ENCODE data around the gene ANKRD13A. TPM values are rescaled to one million over a fixed set of nuclear protein-coding genes. Genes with fewer than 3 reads are reported as not detected.

The ANKRD13A gene
- total and polyA plus RNA-seq, 2 donors (not counting 3 experiments of a cell fraction or from before 2014, with no cell fraction given), result 37.0 to 43.9 TPM

DNA sequence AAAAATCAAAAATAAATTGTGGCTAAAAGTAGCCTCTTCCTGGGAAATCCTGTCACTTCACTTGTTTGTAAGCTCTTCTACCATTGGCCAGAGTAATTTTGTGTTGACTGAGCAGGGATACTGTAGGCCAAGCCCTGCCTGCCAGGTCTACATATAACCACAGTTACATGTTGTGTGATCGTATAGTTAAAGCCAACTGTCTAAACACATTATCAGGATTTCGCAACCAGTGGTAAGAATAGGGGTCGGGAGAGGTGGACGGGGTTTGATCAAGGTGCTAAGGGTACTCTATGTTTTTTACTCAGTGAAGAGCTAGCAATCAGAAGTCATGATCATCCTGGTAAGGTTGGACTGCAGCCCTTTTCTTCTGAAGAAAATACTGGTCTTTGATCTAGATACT, 13.4 kb downstream of the ANKRD13A start:
- Histone ChIP-seq H3K27me3 (ENCODE audit: control insufficient read depth in 2 of 2, insufficient read depth in 2 of 2, low read length in 2 of 2) (no peaks in the 10 kb centered on the region), H3K9me3 (replicated peaks; ENCODE audit: control insufficient read depth, insufficient read depth, low read length) (no peaks in the 10 kb centered on the region), H2AFZ (ENCODE audit: low read depth, low read length) (no peak overlapping the region), H3K36me3 (ENCODE audit: control insufficient read depth in 2 of 2, extremely low read depth in 1 of 2, insufficient read depth in 2 of 2, low read length in 2 of 2) (no peaks in the 10 kb centered on the region), H3K9ac (replicated peaks; ENCODE audit: extremely low read depth, insufficient read depth, low read length) (no peak overlapping the region), H3K27ac (ENCODE audit: insufficient read depth, low read depth, low read length) (no peak overlapping the region), H3K4me3 (replicated peaks in 1 of 3; ENCODE audit: insufficient read depth in 1 of 3, low read depth in 1 of 3, low read length in 3 of 3) (no peak overlapping the region), H3K4me1 (ENCODE audit: control insufficient read depth, extremely low read depth, insufficient read depth, low read length) (peaks cover 6% of the 10 kb centered on the region), H3K9me1 (replicated peaks; ENCODE audit: control insufficient read depth, extremely low read depth, insufficient read depth, low read length) (no peaks in the 10 kb centered on the region), H3K79me2 (ENCODE audit: control insufficient read depth, insufficient read depth, low read length) (peaks cover 3% of the 10 kb centered on the region), H4K20me1 (replicated peaks; ENCODE audit: control insufficient read depth, extremely low read depth, insufficient read depth, low read length) (no peaks in the 10 kb centered on the region), H3K4me2 (ENCODE audit: insufficient read depth, low read length) (no peak overlapping the region)
- intact Hi-C loops (cut with micrococcal nuclease) (no loop called here), dilution Hi-C loops (cut with MboI; ENCODE audit: extremely low pct_ligation_motif_present, low sequenced_read_pairs) (no loop called here)
- no peak for DNase-seq (ENCODE audit: low read depth, low spot score)
- POLR2A ChIA-PET, result no interaction called here
- CTCF ChIA-PET, result interaction anchor here (1.0 to 1.3 kb wide), 2 partner anchors 11 to 14 kb away, joined by 3 to 4 read pairs; no protein-coding TSS in a partner anchor
- TF ChIP-seq GATA2 (IDR thresholded peaks at IDR 0.05; ENCODE audit: insufficient read depth, insufficient read length, low read depth, low read length) (no peak), JUN (IDR thresholded peaks at IDR 0.05; ENCODE audit: borderline replicate concordance, insufficient read depth, insufficient read length, low read depth) (no peak), FOS (IDR thresholded peaks at IDR 0.05; ENCODE audit: borderline replicate concordance, insufficient read depth, low read length) (no peak), POLR2AphosphoS5 (IDR thresholded peaks at IDR 0.05; ENCODE audit: insufficient read depth, low read depth, low read length) (no peak), POLR2A (IDR thresholded peaks at IDR 0.05; ENCODE audit: low read depth, low read length) (no peak), EZH2 (IDR thresholded peaks at IDR 0.05; ENCODE audit: borderline replicate concordance, low read depth, low read length, severe bottlenecking) (no peak)
- TF ChIP-seq, protein P1, sequence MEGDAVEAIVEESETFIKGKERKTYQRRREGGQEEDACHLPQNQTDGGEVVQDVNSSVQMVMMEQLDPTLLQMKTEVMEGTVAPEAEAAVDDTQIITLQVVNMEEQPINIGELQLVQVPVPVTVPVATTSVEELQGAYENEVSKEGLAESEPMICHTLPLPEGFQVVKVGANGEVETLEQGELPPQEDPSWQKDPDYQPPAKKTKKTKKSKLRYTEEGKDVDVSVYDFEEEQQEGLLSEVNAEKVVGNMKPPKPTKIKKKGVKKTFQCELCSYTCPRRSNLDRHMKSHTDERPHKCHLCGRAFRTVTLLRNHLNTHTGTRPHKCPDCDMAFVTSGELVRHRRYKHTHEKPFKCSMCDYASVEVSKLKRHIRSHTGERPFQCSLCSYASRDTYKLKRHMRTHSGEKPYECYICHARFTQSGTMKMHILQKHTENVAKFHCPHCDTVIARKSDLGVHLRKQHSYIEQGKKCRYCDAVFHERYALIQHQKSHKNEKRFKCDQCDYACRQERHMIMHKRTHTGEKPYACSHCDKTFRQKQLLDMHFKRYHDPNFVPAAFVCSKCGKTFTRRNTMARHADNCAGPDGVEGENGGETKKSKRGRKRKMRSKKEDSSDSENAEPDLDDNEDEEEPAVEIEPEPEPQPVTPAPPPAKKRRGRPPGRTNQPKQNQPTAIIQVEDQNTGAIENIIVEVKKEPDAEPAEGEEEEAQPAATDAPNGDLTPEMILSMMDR (IDR thresholded peaks at IDR 0.05; ENCODE audit: extremely low read depth in 1 of 2, insufficient read depth in 1 of 2, low read depth in 1 of 2, low read length in 2 of 2), result no peak
- TF ChIP-seq, protein P2, sequence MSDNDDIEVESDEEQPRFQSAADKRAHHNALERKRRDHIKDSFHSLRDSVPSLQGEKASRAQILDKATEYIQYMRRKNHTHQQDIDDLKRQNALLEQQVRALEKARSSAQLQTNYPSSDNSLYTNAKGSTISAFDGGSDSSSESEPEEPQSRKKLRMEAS (IDR thresholded peaks at IDR 0.05; ENCODE audit: insufficient read depth, insufficient read length), result no peak
- no TSS peak for BruUV-seq (replicated peaks)
- FAIRE-seq, result no peak
